UCSD-AML1 (cell line): ENCODE measurements around the gene CLEC16A.
A peak's percentile ranks its signal among the peaks of the same experiment; 100 is the strongest.

ENCODE experiments used
- DNase-seq: peaks from one replicate; lab custom pipeline; 2025; ENCODE audit not compliant: unreplicated experiment; lab: John Stamatoyannopoulos, UW

CLEC16A gene

DNA sequence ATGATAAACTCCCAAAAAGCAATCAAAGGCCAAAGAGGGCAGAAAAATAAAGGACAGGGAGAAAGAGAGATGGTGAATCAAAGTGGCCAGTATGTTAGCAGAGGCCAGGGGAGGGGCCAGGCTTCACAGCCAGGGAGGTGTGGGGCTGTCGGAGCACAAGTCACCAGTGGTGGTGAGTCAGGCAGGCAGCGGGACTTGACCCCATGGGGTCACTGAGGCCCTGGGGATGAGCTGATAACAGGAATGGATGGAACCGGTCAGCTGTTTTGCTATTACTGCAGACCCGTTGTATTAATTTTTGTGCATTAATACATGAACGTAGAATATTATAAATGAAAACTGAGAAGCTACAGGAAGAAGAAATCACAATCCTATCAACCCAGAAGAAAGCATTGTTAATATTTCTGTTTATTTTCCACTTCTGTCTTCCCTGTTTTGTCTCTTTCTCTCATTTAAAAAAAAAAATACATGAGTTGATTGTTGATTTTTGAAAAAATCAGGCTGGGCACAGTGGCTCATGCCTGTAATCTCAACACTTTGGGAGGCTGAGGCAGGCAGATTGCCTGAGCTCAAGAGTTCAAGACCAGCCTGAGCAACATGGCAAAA lies 204.8 kb downstream of the CLEC16A start:
- DNase-seq, result no peak

- no peak for DNase-seq
Measured at GRCh38 chr16:11150190-11150589, 205.8 kb downstream of the CLEC16A start.

DNA sequence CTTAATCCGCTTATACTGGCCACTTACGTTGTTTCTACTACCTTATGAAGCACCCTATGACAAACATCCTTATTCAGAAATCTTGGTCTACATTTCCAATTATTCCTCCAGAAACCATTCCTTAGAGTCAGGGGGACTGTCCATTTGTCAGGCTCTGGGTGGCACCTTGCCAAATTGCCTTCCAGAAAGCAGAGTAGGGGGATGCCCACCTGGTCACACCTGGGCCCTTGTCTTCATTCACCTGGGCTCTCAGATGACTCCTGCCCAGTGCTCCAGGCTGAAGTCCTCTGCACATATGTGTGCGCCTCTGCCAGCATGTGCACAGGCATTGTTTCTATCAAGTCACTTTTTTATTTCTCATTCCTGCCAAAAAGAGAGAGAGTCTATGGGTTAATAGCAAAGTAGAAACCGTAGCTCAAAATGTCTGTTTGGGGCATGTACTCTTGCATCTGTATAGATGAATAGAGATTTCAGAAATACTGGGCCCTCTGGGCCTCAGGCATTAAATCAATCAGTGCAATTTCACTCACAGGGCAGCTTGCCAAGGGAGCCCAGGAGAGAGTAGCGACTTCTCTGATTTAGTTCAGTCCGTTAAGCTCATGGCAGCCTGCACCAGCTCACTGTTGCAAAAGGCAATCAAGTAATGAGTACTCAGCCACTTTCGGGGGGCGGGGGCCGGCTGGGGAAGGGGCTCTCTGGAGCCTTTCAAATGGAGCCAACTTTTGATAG lies 207.0 kb downstream of the CLEC16A start:
- no peak for DNase-seq

DNA sequence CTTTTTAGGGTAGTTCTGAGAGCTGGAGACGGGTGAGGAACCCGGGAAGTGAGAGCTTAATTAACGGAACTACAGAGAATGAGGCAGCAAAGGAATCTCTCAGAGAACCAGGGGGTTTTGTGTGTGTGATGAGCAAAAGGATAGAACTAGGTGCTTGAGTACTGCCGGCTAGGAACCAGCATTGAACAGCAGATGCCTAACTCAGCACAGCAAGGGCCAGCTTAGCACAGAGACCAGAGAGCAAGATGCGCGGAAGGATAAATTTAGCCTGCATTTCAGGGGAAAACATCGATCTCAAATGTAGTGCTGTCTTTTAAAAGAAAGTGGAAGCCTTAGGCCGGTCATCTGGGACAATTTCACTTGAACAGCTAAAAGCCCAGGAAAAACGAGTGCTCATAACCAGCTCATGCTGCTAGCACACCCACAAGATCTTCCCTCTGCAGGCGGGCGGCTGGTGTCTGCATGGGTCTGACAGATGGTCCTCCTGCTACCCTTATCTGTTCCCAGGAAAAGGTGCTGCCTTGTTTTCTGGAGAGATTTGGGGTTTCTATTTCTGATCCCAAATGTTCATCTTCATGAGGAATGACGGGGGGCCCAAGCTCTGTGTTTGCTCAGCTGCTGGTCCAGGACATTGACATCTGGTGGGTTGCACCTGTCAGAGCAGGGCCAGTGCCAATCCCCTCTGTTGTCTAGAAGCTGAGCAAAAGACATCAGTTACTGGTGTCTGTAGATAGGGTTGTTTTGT lies 207.7 kb downstream of the CLEC16A start:
- DNase-seq, result no peak

- peak; percentile 47 for DNase-seq
Measured at GRCh38 chr16:11152677-11153331, 208.4 kb downstream of the CLEC16A start.

DNA sequence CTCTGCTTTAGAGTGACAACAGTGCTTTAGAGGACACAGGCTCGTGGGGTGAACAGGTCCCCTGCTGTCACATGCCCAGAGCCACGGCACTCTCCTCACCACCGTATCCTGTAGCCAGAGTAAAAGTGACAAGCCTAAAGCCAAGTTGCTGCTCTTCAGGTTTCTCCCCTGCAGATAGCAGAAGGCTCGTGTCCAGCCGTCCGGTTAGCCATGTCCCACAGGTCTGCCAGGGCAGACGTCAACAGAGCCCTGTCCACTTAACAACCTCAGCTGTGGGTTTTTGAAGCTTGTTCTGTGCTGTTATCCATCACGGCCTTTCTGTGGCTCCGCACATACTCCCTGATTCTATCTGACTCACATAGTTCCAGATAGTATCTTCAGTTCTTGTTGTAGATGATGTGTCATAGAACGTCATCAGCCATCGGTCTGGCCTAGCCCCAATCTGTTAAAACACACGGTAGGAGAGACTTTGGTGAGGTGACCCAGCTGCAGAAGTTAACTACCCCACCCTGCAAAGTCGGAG lies 211.0 kb downstream of the CLEC16A start:
- DNase-seq, result no peak

DNA sequence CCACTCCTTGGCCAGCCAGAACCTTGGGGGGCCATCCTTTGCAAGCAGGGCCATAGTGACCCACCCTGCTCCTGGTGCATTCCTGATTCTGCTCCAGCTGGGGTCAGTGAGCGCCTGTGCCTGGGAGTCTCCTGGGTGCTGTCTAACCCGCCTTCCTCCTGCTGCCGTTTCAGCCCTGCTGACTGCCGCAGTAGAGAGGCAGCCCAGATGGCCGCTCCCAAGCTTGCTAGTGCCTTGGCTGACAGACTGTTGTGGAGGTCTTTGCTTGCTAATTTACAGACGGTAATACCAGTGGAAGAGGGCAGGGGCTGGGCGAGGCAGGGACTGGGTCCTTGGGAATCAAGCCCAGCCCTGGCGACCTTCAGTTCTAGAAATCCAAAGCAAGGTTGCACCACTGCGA lies 212.0 kb downstream of the CLEC16A start:
- no peak for DNase-seq

- DNase-seq, result no peak
Measured at GRCh38 chr16:11157143-11157542, 212.8 kb downstream of the CLEC16A start.

DNA sequence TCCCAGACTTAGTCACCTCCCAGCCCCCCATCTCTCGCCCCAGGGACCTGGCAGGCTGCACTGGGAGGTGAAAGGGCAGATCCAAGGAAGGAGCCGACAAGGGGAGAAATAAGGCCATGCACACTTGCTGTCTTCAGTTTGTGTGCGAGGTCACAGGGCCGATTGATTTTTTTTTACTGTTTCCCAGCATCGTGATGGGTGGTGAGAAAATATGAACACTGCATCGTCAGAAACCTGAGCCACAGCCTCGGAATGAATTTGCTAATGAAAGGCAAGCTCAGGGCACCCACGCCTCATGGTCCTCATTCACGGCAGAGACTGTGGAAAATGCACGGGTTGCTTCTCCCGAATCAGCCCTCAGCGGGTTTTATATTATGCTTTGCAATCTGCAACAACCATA lies 213.7 kb downstream of the CLEC16A start:
- DNase-seq, result no peak

DNA sequence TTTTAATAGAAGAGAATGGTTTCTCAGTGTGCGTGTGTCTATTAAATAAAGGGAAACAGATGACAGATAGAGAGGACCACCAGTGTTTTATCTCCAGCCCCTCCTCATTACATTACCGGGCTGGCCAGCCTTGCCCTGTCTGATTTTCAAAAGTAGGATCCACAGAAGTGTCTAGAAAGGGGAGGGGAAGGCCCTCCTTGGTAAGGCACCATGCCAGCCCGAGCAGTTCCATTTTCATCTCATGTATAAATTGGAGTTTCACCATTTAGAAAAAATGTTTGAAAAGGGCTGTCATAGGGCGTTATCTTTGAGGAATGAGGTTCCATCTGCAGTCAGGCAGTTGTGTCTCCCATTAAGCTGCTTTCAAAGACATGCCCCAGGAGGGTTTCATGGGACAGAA lies 214.9 kb downstream of the CLEC16A start:
- no peak for DNase-seq

GRCh38 chr16:11160676-11161115 lies 216.3 kb downstream of the CLEC16A start:
- DNase-seq, result no peak

DNA sequence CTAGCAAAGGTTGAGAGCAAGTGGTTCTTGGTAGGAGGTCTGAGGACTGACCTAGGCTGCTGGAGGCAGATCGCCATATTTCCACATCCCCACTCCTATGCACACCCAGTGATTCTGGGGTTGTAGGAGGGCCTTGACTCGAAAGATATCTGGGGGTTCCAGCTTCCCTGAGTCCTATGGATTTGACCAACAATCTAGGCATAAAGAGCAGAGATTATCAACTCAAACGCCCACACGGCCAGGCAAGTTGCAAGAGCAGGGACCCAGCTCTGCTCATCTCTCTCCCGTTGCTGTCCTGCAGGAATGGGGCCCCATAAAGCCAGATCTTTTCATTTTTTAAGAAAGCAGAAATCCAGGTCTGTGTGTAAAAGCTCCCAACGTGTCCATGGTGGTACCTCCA lies 217.1 kb downstream of the CLEC16A start:
- no peak for DNase-seq

DNA sequence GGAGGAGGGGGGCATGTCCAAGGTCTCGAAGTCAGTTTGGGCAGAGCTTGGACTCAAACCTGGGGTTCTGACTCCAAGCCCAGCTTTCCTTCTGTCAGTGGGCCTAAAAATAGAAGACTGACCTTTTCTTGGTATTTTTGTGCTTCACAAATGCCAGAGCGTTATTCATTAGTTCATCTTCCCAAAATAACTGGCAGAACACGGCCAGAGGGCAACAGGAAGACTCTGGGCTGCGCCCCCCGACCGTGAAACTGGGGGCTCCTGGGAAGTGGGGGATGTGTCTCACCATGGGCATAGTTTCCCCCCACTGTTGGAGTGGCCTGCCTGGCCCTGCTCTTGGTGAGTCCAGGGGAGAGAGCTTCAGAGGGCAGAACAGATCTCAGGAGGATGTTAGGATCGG lies 217.6 kb downstream of the CLEC16A start:
- no peak for DNase-seq

DNA sequence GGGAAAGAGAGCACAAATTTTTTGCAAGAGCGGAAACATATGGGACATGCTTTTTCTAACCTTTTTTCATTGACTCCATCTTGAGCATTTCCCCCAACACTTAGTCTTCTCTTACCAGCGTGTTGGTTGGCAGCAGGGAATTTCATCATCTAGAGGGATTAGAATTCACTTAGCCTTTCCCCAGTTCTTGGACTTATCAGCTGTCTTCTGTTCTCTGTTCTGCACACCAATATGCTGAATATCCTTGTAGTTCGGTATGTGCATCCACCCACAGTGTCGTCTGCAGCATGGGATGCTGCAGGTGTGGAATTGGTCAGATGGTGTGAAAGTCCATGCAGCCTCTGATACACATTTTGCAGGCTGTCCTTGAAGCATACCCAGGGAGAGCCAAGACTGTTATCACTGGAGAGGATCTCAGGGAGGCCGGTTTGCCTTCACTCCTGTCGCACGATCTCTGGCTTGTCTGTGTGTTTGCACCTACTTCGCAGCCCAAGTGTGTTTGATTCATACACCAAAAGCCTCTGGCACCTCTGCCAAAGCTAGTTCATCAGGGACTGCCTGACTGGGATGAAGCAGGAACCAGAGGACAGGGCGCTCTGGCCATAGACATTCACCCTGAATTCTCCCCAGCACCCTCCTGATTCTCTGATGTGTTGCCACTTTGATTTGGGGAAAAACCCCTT lies 218.4 kb downstream of the CLEC16A start:
- no peak for DNase-seq

DNA sequence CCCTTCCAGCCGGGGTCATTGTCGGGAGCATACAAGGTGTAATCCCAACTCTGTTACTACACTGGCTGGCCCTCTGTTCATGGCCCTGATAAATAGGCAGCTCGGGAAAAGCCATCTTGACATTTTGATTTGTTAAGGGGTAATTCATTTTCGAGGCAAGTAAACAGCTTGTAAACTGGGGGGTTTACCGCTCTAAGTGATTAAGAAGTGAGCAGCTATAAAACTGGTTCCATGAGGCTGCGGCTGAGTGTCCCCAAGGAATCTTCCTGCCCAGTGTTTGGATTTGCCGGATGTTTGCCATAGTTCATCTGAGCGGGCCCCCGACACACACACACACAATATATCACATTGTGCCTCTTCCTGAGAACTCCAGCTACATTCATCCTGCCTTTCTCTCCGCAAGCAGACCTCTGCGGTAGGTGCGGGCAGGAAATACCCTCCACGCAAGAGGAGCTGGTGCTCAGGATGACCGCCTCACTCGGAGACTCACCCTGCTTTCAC lies 219.4 kb downstream of the CLEC16A start:
- no peak for DNase-seq

- no peak for DNase-seq
Measured at GRCh38 chr16:11164482-11165270, 220.3 kb downstream of the CLEC16A start.

- no peak for DNase-seq
Measured at GRCh38 chr16:11165349-11165748, 221.0 kb downstream of the CLEC16A start.

- DNase-seq, result no peak
Measured at GRCh38 chr16:11165894-11166665, 221.7 kb downstream of the CLEC16A start.

DNA sequence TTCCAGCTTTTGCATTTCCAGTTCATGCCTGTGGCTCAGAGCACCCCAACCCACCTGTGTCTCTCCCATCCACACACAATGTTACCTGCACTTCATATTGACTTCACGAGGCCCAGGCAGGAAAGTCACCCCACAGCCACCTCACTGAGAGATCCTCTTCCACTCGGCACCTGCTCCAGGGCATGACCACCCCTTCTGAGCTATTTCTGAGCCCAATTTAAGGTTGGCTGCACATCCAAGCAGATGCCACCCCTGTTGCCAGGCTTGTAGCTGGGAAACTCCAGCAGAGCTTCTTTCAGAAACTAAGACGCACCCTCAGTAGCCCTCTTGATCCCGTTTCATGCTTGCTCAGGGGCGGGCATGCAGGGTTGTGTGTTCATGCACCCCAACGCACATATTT lies 223.2 kb downstream of the CLEC16A start:
- no peak for DNase-seq
